Loucy (cell line): Measurements from ENCODE around the gene ADM2.

Experiments used
- EZH2phosphoT487 ChIP-seq: fragments of 200-600 bp; IDR thresholded peaks from 2 replicates; pipeline ENCODE4 v1.6.1; 2018; ENCODE audit warnings: antibody characterized with exemption, mild to moderate bottlenecking, moderate library complexity, borderline replicate concordance
- TF ChIP-seq, protein P1 (sequence below): fragments of 200-600 bp; sonication (generic); conservative IDR thresholded peaks from 2 replicates; pipeline ENCODE4 v1.5.1; 2014; ENCODE audit warnings: mild to moderate bottlenecking, antibody characterized with exemption, low read length

DNA sequence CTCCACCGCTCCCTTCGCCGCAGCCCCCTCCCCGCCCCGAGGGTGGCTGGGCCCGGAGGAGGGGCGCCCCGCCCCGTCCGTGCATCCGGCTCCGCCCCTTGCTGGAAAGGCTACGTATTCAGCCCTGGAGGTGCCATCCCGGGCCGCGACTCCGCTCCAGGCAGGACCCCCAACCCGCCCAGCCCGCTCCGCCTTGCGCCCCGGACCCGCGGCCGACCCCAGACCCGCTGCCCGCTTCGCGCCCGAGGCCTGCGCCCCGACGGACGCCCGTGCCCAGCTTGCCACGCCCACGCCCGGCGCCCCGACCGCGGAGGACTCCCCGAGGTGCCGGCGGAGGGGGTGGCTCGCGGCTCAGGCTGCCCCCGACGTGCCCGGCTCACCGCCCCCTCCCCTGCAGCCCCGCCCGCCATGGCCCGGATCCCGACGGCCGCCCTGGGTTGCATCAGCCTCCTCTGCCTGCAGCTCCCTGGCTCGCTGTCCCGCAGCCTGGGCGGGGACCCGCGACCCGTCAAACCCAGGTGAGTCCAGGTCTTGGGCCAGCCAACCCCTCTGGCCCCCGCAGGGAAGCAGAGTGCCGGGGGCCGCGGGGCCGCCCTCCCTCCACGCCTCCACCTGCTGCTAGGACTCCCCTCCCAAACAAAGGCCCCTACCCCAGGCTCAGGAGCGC lies at the start of gene ADM2:
- TF ChIP-seq, protein P1, sequence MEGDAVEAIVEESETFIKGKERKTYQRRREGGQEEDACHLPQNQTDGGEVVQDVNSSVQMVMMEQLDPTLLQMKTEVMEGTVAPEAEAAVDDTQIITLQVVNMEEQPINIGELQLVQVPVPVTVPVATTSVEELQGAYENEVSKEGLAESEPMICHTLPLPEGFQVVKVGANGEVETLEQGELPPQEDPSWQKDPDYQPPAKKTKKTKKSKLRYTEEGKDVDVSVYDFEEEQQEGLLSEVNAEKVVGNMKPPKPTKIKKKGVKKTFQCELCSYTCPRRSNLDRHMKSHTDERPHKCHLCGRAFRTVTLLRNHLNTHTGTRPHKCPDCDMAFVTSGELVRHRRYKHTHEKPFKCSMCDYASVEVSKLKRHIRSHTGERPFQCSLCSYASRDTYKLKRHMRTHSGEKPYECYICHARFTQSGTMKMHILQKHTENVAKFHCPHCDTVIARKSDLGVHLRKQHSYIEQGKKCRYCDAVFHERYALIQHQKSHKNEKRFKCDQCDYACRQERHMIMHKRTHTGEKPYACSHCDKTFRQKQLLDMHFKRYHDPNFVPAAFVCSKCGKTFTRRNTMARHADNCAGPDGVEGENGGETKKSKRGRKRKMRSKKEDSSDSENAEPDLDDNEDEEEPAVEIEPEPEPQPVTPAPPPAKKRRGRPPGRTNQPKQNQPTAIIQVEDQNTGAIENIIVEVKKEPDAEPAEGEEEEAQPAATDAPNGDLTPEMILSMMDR = no peak
- no peak for TF ChIP-seq EZH2phosphoT487
